Suprapubic skin (tissue), 4 donors: ENCODE results near the gene MAPK13. TPM values are rescaled to one million over a fixed set of nuclear protein-coding genes. Genes with fewer than 3 reads are reported as not detected.

Source experiments
- DNase-seq, 2 donors: peaks; one replicate each; pipeline ENCODE4 v3.0.0-alpha.2; 2019; ENCODE audit warnings: low spot score in 2 of 2
- H3K27ac ChIP-seq: fragments of 200-600 bp; sonication (generic); one replicate; pipeline ENCODE4 v1.5.1; 2019
- H3K27me3 ChIP-seq: fragments of 200-600 bp; sonication (generic); one replicate; pipeline ENCODE4 v1.5.1; 2019
- H3K36me3 ChIP-seq: fragments of 200-600 bp; sonication (generic); one replicate; pipeline ENCODE4 v1.5.1; 2019
- H3K4me1 ChIP-seq: fragments of 200-600 bp; sonication (generic); one replicate; pipeline ENCODE4 v1.5.1; 2019
- H3K4me3 ChIP-seq: fragments of 200-600 bp; sonication (generic); one replicate; pipeline ENCODE4 v1.5.1; 2019; ENCODE audit warnings: mild to moderate bottlenecking
- H3K9me3 ChIP-seq: fragments of 200-600 bp; sonication (generic); one replicate; pipeline ENCODE4 v1.5.1; 2019
- EP300 ChIP-seq: sonication (generic); formaldehyde crosslinking; IDR thresholded peaks from one replicate; pipeline ENCODE4 v1.6.1; 2017; ENCODE audit warnings: antibody characterized with exemption
- POLR2A ChIP-seq, 2 donors: fragments of 450-650 bp; IDR thresholded peaks; one replicate each; pipeline ENCODE4 v1.6.1; 2017; ENCODE audit warnings: antibody characterized with exemption in 2 of 2, mild to moderate bottlenecking in 2 of 2, moderate library complexity in 2 of 2
- POLR2AphosphoS5 ChIP-seq, 3 donors: sonication (generic); formaldehyde crosslinking; IDR thresholded peaks; one replicate each; pipeline ENCODE4 v1.6.1; 2017; ENCODE audit warnings: antibody characterized with exemption in 3 of 3
- WGBS: methylation state at CpG from one replicate; pipeline ENCODE4 v1.1.5; 2018; 5-methylcytosine and 5-hydroxymethylcytosine counted together
- total RNA-seq, 4 donors: library from RNA; depleted of rRNA; stranded (reverse); fragments of >200 nt; gene quantifications; one replicate each; pipeline ENCODE4 v1.1.0, GENCODE V29; 2016
- TF ChIP-seq, protein P1 (sequence below), 2 donors: fragments of 200-600 bp in 1 of 2; fragments of 450-650 bp in 1 of 2; sonication (generic) in 1 of 2; IDR thresholded peaks; one replicate each; pipeline ENCODE4 v1.5.1; 2016 to 2019; ENCODE audit warnings: antibody characterized with exemption in 2 of 2, mild to moderate bottlenecking in 1 of 2, moderate library complexity in 1 of 2

The MAPK13 gene
- total RNA-seq, 4 donors from 2014 or later, result 72.5 to 109 (median 105) TPM

DNA sequence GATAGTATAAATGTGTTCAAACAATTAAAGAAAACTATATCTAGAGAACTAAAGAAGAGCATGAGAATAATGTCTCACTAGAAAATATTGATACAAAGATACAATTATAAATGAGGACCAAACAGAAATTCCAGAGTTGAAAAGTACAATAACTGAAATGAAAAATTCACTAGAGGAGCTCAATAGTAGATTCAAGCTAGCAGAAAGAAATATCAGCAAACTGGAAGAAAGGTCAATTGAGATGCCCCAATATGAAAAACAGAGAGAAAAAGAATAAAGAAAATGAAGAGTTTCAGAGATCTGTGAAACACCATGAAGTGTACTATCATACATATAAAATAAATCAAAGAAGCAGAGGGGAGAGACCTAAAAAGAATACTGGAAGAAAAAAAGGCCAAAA is 48.2 kb downstream of the MAPK13 start:
- no peaks in the 10 kb centered on the region for H3K4me1 ChIP-seq
- peaks cover 8% of the 10 kb centered on the region for H3K9me3 ChIP-seq
- H3K4me3 ChIP-seq, result no peak overlapping the region
- no peak for DNase-seq
- H3K27ac ChIP-seq, result no peak overlapping the region
- no peak for TF ChIP-seq EP300
- TF ChIP-seq POLR2A (IDR thresholded peaks at IDR 0.05), result no peak
- no peak for TF ChIP-seq POLR2AphosphoS5 (IDR thresholded peaks at IDR 0.05)
- TF ChIP-seq, protein P1, sequence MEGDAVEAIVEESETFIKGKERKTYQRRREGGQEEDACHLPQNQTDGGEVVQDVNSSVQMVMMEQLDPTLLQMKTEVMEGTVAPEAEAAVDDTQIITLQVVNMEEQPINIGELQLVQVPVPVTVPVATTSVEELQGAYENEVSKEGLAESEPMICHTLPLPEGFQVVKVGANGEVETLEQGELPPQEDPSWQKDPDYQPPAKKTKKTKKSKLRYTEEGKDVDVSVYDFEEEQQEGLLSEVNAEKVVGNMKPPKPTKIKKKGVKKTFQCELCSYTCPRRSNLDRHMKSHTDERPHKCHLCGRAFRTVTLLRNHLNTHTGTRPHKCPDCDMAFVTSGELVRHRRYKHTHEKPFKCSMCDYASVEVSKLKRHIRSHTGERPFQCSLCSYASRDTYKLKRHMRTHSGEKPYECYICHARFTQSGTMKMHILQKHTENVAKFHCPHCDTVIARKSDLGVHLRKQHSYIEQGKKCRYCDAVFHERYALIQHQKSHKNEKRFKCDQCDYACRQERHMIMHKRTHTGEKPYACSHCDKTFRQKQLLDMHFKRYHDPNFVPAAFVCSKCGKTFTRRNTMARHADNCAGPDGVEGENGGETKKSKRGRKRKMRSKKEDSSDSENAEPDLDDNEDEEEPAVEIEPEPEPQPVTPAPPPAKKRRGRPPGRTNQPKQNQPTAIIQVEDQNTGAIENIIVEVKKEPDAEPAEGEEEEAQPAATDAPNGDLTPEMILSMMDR (IDR thresholded peaks at IDR 0.05), result no peak
- H3K27me3 ChIP-seq, result no peaks in the 10 kb centered on the region
- no peaks in the 10 kb centered on the region for H3K36me3 ChIP-seq

GRCh38 chr6:36180126-36180525 is 49.8 kb downstream of the MAPK13 start:
- WGBS, result 96% methylated on average over 1 of the region's 1 CpG
- no peak overlapping the region for H3K27ac ChIP-seq
- H3K4me1 ChIP-seq, result no peaks in the 10 kb centered on the region
- H3K4me3 ChIP-seq, result no peak overlapping the region
- TF ChIP-seq POLR2AphosphoS5 (IDR thresholded peaks at IDR 0.05) (no peak), POLR2A (IDR thresholded peaks at IDR 0.05) (no peak), EP300 (no peak)
- TF ChIP-seq, protein P1 (IDR thresholded peaks at IDR 0.05), result no peak
- H3K27me3 ChIP-seq, result no peaks in the 10 kb centered on the region
- no peak for DNase-seq
- peaks cover 8% of the 10 kb centered on the region for H3K9me3 ChIP-seq
- no peaks in the 10 kb centered on the region for H3K36me3 ChIP-seq

GRCh38 chr6:36184311-36184710 is 54.0 kb downstream of the MAPK13 start:
- no peak for DNase-seq
- H3K27ac ChIP-seq, result no peak overlapping the region
- TF ChIP-seq POLR2AphosphoS5 (IDR thresholded peaks at IDR 0.05), result no peak
- no peak for TF ChIP-seq EP300
- no peaks in the 10 kb centered on the region for H3K9me3 ChIP-seq
- H3K36me3 ChIP-seq, result no peaks in the 10 kb centered on the region
- H3K4me3 ChIP-seq, result no peak overlapping the region
- no peaks in the 10 kb centered on the region for H3K27me3 ChIP-seq
- H3K4me1 ChIP-seq, result no peaks in the 10 kb centered on the region

DNA sequence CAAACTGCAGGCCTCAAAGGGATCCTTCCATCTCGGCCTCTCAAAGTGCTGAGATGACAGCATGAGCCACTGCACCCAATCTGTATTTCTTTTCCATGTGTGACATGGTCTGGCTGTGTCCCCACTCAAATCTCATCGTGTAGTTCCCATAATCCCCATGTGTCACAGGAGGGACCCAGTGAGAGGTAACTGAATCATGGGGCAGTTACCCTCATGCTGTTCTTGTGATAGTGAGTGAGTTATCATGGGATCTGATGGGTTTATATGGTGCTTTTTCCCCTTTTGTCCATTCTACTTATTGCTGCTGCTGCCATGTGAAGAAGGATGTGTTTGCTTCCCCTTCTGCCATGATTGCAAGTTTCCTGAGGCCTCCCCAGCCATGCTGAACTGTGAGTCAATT is 55.9 kb downstream of the MAPK13 start:
- TF ChIP-seq EP300, result no peak
- no peak for TF ChIP-seq POLR2A (IDR thresholded peaks at IDR 0.05)
- no peak for TF ChIP-seq POLR2AphosphoS5 (IDR thresholded peaks at IDR 0.05)
- TF ChIP-seq, protein P1 (IDR thresholded peaks at IDR 0.05), result no peak
- H3K27ac ChIP-seq, result no peak overlapping the region
- H3K4me3 ChIP-seq, result no peak overlapping the region
- DNase-seq, result no peak
- H3K9me3 ChIP-seq, result no peaks in the 10 kb centered on the region
- 82% methylated on average over 2 of the region's 2 CpGs for WGBS
- no peaks in the 10 kb centered on the region for H3K4me1 ChIP-seq
- H3K27me3 ChIP-seq, result no peaks in the 10 kb centered on the region
- H3K36me3 ChIP-seq, result no peaks in the 10 kb centered on the region

GRCh38 chr6:36187446-36187845 is 57.1 kb downstream of the MAPK13 start:
- no peak for TF ChIP-seq POLR2A (IDR thresholded peaks at IDR 0.05)
- TF ChIP-seq EP300, result no peak
- TF ChIP-seq, protein P1 (IDR thresholded peaks at IDR 0.05), result no peak
- DNase-seq, result no peak
- Histone ChIP-seq H3K27me3 (no peaks in the 10 kb centered on the region), H3K4me1 (no peaks in the 10 kb centered on the region), H3K4me3 (no peak overlapping the region), H3K27ac (no peak overlapping the region), H3K36me3 (no peaks in the 10 kb centered on the region), H3K9me3 (no peaks in the 10 kb centered on the region)
- WGBS, result 87% methylated on average over 2 of the region's 2 CpGs

Other genes starting within 250 kb of the MAPK13 start
- gene SRPK1, start 209.4 kb upstream of the MAPK13 start, total RNA-seq, result 100 to 1,000 TPM in 1 of 4 donors, 10 to 100 TPM in 3; 73.9 to 127 (median 91.2) TPM
- not detected for gene SLC26A8, start 105.9 kb upstream of the MAPK13 start, total RNA-seq
- 100 to 1,000 TPM in 1 of 4 donors, 10 to 100 TPM in 3; 51.7 to 105 (median 57.8) TPM for gene MAPK14, start 102.7 kb upstream of the MAPK13 start, total RNA-seq
- gene BRPF3, start 66.2 kb downstream of the MAPK13 start, total RNA-seq, result 10 to 100 TPM; 19.3 to 28.5 (median 20.5) TPM
- gene PNPLA1, start 139.5 kb downstream of the MAPK13 start, total RNA-seq, result 10 to 100 TPM; 15.7 to 40.3 (median 32.9) TPM
- under 1 TPM in 1 of 4 donors, not detected in 3; 0.11 TPM for gene BNIP5, start 206.4 kb downstream of the MAPK13 start, total RNA-seq